Vagina (tissue), 2 donors: ENCODE data around the gene OR4C16.

Experiments
- POLR2A ChIP-seq, 2 donors: fragments of 450-650 bp; IDR thresholded peaks; one replicate each; pipeline ENCODE4 v1.6.1; 2017; ENCODE audit warnings: antibody characterized with exemption in 2 of 2, mild to moderate bottlenecking in 2 of 2, moderate library complexity in 2 of 2
- POLR2AphosphoS5 ChIP-seq, 2 donors: sonication (generic); formaldehyde crosslinking; IDR thresholded peaks; one replicate each; pipeline ENCODE4 v1.9.0; 2017; ENCODE audit warnings: antibody characterized with exemption in 2 of 2, mild to moderate bottlenecking in 2 of 2, low read depth in 1 of 2; ENCODE audit not compliant: insufficient read depth in 1 of 2
- TF ChIP-seq, protein P1 (sequence below), 3 experiments: fragments of 450-650 bp in 2 of 3; fragments of 200-600 bp in 1 of 3; sonication (generic) in 1 of 3; IDR thresholded peaks; one replicate each; pipeline ENCODE4 v1.5.1; 2017 to 2019; ENCODE audit warnings: antibody characterized with exemption in 3 of 3, mild to moderate bottlenecking in 2 of 3, moderate library complexity in 2 of 3

GRCh38 chr11:55572548-55572947 lies 620 bp downstream of the OR4C16 start:
- TF ChIP-seq, protein P1, sequence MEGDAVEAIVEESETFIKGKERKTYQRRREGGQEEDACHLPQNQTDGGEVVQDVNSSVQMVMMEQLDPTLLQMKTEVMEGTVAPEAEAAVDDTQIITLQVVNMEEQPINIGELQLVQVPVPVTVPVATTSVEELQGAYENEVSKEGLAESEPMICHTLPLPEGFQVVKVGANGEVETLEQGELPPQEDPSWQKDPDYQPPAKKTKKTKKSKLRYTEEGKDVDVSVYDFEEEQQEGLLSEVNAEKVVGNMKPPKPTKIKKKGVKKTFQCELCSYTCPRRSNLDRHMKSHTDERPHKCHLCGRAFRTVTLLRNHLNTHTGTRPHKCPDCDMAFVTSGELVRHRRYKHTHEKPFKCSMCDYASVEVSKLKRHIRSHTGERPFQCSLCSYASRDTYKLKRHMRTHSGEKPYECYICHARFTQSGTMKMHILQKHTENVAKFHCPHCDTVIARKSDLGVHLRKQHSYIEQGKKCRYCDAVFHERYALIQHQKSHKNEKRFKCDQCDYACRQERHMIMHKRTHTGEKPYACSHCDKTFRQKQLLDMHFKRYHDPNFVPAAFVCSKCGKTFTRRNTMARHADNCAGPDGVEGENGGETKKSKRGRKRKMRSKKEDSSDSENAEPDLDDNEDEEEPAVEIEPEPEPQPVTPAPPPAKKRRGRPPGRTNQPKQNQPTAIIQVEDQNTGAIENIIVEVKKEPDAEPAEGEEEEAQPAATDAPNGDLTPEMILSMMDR (IDR thresholded peaks at IDR 0.05): no peak
- TF ChIP-seq POLR2A (IDR thresholded peaks at IDR 0.05) (no peak), POLR2AphosphoS5 (IDR thresholded peaks at IDR 0.05; ENCODE audit: insufficient read depth in 1 of 2, low read depth in 1 of 2) (no peak)
